Measurements from ENCODE around the gene BLTP3A. TPM values are rescaled to one million over a fixed set of nuclear protein-coding genes. Genes with fewer than 3 reads are reported as not detected.
"Not testable (repeated sequence)": the region's sequence is repeated elsewhere in the genome, so short reads cannot be mapped to it uniquely, and the experiment has no call there.

Gene BLTP3A, protein sequence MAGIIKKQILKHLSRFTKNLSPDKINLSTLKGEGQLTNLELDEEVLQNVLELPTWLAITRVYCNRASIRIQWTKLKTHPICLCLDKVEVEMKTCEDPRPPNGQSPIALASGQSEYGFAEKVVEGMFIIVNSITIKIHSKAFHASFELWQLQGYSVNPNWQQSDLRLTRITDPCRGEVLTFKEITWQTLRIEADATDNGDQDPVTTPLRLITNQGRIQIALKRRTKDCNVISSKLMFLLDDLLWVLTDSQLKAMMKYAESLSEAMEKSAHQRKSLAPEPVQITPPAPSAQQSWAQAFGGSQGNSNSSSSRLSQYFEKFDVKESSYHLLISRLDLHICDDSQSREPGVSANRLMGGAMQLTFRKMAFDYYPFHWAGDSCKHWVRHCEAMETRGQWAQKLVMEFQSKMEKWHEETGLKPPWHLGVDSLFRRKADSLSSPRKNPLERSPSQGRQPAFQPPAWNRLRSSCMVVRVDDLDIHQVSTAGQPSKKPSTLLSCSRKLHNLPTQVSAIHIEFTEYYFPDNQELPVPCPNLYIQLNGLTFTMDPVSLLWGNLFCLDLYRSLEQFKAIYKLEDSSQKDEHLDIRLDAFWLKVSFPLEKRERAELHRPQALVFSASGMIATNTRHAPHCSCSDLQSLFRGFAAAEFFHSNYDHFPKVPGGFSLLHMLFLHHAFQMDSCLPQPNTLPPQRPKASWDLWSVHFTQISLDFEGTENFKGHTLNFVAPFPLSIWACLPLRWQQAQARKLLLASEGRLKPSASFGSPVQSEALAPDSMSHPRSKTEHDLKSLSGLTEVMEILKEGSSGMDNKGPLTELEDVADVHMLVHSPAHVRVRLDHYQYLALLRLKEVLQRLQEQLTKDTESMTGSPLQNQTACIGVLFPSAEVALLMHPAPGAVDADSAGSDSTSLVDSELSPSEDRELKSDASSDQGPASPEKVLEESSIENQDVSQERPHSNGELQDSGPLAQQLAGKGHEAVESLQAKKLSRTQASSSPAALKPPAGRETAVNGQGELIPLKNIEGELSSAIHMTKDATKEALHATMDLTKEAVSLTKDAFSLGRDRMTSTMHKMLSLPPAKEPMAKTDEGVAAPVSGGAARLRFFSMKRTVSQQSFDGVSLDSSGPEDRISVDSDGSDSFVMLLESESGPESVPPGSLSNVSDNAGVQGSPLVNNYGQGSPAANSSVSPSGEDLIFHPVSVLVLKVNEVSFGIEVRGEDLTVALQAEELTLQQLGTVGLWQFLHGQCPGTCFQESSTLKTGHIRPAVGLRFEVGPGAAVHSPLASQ (N-terminal part only)
- 18.1 TPM for total RNA-seq
- long read RNA-seq, full-length matches to known transcripts, result 1 of 22 reads
- long read RNA-seq, partial matches to known transcripts, result 12 of 22 reads
- long read RNA-seq, other reads (novel, unspliced or antisense), result 9 of 22 reads

- peak; percentile 83 for DNase-seq (ENCODE audit: low spot score)
- intact Hi-C loops (cut with DNase I), result loop anchor here (5.0 to 10.0 kb wide), 3 partner anchors 35 to 163 kb away; partner anchors contain the start of genes ANKS1A, SNRPC and TAF11
These were observed at the start of gene BLTP3A for GRCh38 chr6:34791701-34792604. TSS of gene BLTP3A (plus strand) at chr6:34792083. CDS start at chr6:34792251, 168 bp downstream.

DNA sequence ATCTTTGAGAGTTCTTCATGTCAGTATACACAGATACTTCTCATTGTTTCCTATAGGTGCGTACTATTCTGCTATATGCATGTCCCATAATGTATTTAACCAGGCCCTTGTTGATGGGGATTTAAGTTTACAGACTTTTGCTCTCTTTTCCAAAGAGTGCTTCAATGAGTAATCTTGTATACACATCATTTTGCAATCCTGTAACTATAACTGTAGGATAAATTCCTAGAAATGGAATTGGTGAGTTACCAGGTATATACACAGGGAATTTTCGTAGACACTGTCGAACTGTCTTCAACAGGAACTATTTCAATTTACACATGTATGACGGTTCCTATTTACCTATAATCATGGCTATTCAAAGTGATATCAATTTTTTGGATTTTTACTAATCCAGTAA is 49.8 kb upstream of the BLTP3A start:
- DNase-seq (ENCODE audit: low spot score), result no peak
- intact Hi-C loops (cut with DNase I), result no loop called here

DNA sequence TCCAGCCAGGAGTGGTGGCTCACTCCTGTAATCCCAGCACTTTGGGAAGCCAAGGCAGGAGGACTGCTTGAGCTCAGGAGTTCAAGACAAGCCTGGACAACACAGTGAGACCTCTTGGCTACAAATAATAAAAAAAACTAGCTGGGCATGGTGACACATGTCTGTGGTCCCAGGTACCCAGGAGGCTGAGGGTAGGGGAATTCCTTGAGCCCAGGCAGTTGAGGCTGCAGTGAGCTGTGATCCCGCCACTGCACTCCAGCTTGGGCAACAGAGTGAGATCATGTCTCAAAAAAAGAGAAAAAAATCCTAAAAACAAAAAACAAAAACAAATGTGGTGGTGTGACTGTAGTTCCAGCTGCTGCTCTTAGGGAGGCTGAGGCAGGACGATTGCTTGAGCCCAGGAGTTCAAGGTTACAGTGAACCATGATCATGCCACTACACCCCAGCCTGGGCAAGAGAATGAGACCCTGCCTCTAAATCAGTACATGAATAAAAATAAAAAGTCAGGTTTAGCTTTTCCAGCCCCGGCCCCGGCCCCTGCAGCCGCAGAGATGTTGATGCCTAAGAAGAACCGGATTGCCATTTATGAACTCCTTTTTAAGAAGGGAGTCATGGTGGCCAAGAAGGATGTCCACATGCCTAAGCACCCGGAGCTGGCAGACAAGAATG is 48.1 kb upstream of the BLTP3A start:
- intact Hi-C loops (cut with DNase I), result no loop called here

GRCh38 chr6:34744294-34744647 is 47.6 kb upstream of the BLTP3A start:
- intact Hi-C loops (cut with DNase I); DNase-seq (ENCODE audit: low spot score): not testable (repeated sequence)

More for the DNA sequence above, 48.1 kb upstream of the BLTP3A start:
- no peak for DNase-seq (ENCODE audit: low spot score)

DNA sequence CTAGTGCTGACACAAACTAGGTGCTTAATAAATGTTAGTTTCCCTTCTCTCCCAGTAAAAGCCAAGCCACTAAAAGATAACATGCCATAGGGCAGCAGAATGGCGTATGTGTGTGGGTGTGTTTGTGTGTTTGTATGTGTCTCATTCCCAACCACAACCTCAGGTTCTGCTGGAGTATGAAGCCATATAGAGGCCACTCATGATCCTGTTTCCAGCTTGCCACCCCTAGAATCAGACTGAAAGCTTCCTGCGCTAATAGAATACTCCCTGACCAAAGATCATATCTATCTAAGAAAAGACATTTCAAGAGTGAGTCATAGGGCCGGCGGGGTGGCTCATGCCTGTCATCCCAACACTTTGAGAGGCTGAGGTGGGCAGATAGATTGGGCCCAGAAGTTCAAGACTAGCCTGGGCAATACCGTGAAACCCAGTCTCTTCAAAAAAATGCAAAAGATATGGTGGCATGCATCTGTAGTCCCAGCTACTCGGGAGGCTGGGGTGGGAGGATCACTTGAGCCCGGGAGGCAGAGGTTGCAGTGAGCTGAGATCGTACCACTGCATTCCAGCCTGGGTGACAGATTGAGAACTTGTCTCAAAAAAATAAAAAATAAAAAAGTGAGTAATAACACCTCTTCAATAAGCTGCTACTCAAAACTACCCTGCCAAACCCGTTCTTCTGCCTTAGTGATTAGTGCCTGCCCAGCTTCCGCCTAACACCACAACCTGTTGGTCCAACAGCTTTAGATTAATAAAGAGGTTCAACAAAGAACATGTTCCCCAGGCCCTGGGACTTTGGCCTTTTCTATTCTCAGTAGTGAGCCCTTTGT is 46.4 kb upstream of the BLTP3A start:
- intact Hi-C loops (cut with DNase I), result no loop called here
- no peak for DNase-seq (ENCODE audit: low spot score)

DNA sequence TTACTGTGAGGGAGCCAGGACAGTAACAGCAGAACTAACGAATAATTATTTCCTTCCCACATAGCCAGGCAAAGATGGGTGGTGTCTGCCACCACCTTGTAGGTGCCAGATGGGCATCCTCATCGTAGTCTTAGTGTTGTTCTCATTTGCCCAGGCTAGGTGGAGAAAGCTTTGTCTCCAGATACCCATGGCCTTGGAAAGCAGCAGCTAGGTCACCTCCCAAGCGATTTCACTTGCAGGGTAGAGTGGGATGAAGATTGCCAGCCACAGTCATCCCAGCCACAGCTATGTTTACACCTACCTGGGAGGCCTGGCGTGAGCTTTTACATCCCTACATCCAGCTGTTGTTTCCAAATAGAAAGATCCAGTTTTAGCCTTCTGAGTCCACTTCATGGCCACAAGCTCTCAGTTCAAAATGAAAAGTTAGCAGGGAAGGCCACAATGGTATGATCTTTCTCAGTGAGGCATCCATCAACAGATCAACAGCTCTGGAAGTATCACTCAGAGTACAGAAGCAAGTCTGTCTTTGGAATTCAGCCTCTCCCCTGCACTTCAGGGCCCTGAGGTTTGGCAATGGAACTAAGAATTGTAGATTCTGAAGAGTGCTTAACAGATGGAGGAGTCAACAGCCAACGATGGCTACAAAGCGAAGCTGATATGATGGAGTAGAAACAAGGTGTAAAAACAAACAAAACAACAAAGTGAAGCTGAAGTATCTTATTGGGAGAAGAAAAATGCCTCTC is 45.6 kb upstream of the BLTP3A start:
- intact Hi-C loops (cut with DNase I), result no loop called here

GRCh38 chr6:34748757-34749156 is 43.1 kb upstream of the BLTP3A start:
- DNase-seq (ENCODE audit: low spot score), result no peak
- intact Hi-C loops (cut with DNase I), result no loop called here

More for the DNA sequence above, 45.6 kb upstream of the BLTP3A start:
- DNase-seq (ENCODE audit: low spot score), result no peak

DNA sequence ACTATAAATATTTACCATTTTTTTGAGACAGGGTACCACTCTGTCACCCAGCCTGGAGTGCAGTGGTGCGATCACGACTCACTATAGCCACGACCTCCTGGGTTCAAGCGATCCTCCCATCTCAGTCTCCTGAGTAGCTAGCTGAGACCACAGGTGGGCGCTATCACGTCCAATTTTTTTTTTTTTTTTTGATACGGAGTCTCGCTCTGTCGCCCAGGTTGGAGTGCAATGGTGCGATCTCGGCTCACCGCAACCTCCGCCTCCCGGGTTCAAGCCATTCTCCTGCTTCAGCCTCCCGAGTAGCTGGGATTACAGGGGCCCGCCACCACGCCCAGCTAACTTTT is 35.4 kb upstream of the BLTP3A start:
- not testable (repeated sequence) for DNase-seq (ENCODE audit: low spot score)
- intact Hi-C loops (cut with DNase I), result loop anchor here (5.0 kb wide), 3 partner anchors 36 to 131 kb away; partner anchors contain the start of genes ANKS1A, BLTP3A, ILRUN and TAF11

DNA sequence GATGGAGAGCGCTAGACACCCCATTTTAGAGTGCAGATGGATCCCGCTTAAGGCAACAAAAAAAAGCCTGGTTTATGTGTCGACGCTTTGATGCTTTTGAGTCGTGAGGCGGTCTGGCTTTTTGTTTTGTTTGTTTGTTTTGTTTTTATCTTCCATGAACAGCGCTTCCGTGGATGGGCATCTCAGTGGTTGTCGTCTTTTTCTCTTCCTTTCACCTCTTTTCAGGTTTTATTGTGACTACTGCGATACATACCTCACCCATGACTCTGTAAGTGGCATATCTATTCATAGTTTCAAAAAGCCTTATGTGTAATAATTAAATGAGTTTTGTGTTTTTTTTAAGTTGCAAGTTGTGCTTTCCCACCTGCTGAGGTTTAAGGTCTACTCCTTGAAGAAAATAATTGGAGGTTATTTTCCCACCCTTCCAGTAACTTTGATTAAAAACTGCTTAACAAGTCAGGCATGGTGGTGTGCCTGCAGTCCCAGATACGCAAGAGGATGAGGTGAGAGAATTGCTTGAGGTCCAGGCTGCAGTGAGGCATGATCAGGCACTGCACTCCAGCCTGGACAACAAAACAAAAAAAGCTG is 34.1 kb upstream of the BLTP3A start:
- intact Hi-C loops (cut with DNase I), result loop anchor here (5.0 kb wide), 3 partner anchors 35 to 130 kb away; partner anchors contain the start of genes ANKS1A, BLTP3A, ILRUN and TAF11
- DNase-seq (ENCODE audit: low spot score), result no peak

DNA sequence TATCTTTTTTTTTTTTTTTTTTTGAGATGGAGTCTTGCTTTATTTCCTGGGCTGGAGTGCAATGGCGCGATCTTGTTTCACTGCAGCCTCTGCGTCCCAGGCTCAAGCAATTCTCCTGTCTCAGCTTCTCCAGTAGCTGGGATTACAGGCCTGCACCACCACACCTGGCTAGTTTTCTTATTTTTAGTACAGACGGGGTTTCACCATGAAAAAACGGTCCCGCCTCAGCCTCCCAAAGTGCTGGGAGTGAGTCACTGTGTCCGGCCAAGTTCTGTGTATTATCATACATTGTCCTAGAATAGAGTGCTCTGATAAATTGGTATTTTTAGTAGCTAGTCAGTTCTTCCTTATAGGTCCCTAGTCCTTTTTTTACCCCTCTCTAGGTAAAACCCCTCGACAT is 31.8 kb upstream of the BLTP3A start:
- intact Hi-C loops (cut with DNase I), result loop anchor here (10.0 kb wide), 1 partner anchor 105 kb away; no protein-coding TSS in a partner anchor
- peak; percentile 75 for DNase-seq (ENCODE audit: low spot score)

GRCh38 chr6:34761681-34762080 is 30.2 kb upstream of the BLTP3A start:
- not testable (repeated sequence) for DNase-seq (ENCODE audit: low spot score)
- intact Hi-C loops (cut with DNase I), result loop anchor here (10.0 kb wide), 1 partner anchor 103 kb away; no protein-coding TSS in a partner anchor

DNA sequence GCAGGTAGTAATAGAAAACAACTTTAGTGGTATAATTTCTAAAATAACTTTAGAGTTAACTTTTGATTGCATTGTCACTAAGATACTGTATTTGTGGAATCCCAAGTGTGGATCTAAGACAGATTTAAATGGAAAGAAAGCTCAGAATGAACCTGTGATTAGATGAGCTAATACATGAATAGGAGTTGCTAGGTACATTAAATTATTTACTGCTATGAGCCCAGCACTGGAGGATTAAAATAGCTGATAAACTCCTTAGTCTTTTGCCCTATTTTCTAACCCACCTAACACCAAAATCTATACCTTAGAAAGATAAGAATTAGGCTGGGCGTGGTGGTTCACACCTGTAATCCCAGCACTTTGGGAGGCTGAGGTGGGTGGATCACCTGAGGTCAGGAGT is 23.7 kb upstream of the BLTP3A start:
- DNase-seq (ENCODE audit: low spot score), result no peak
- intact Hi-C loops (cut with DNase I), result loop anchor here (10.0 kb wide), 1 partner anchor 97 kb away; no protein-coding TSS in a partner anchor

DNA sequence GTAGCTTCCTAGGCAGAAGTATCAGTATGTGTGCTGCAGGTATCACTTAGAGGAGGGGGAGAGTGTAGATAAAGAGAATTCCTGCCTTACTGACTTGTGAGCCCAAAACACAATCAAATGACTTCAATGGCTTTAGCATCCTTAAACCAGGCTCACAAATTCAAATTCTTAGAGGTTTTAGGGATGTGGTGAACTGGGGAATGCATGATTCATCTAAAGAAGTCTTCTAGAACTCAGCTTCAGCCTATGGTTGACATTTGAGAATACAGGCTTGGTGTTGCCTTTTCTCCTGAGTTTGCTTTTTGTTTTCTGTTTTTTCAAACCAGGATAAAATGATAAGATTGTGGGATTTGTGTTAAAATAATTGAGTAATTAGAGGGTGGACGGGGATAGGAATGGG is 20.2 kb upstream of the BLTP3A start:
- intact Hi-C loops (cut with DNase I), result no loop called here
- no peak for DNase-seq (ENCODE audit: low spot score)

DNA sequence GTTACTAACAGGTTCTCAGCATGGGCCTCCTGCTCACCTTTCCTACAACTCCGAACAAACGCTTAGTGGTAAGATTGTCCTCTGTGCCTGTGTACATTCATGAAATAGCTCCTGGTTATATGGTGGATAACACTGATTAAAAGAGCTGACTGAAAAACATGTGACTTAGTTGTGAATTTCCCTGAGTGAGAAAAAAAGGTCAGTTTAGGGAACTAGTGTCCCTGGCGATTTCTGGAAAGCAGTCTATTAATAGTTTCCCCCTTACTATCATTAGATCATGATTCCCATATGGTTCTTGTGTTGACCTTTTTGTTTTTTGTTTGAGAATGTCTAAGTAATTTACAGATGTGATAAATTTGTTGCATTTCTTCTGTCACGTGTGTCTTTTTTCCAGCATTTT is 18.9 kb upstream of the BLTP3A start:
- no peak for DNase-seq (ENCODE audit: low spot score)
- intact Hi-C loops (cut with DNase I), result no loop called here

DNA sequence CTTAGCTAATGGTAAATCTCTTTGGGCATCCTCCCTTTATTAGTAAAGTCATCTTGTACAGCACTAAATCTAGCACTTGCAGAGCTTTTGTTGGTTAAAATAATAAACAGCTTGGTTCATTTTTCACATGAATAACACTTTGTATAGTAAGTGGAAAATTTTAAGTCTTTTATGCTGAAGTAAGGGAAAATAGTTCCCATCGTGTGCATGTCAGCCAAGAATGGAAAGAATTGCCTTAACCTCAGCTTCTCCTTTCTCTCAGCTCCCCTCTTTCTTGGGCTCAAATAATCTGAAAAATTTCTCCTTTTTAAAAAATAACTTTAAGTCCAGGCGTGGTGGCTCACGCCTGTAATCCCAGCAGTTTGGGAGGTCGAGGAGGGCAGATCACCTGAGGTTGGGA is 18.0 kb upstream of the BLTP3A start:
- intact Hi-C loops (cut with DNase I), result no loop called here
- DNase-seq (ENCODE audit: low spot score), result no peak

DNA sequence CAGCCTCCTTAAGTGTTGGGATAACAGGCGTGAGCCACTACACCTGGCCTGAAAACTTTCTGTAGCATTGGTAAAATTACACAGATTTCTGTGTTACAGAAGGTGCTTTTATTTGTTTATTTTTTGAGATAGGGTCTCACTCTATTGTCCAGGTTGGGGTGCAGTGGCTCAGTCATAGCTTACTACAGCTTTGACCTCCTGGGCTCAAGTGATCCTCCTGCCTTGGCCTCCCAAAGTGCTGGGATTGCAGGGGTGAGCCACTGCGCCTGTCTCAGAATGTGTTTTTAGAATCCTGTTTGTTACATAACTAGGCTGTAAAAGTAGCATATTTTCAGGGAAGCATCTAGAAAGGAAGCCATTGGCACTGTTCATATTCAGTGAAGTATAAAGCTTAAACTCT is 16.9 kb upstream of the BLTP3A start:
- intact Hi-C loops (cut with DNase I), result no loop called here
- DNase-seq (ENCODE audit: low spot score), result no peak

All from cardiac septum (tissue), 1 donor.